HG02840 (cell line): ENCODE data around the gene WSCD2.

Source experiments
- ATAC-seq: cut with Tn5 transposase; IDR thresholded peaks from one replicate; pipeline ENCODE4 v1.9.1; 2021; ENCODE audit warnings: mild to moderate bottlenecking, moderate library complexity, moderate number of reproducible peaks; ENCODE audit not compliant: unreplicated experiment, low FRiP score

The WSCD2 gene

GRCh38 chr12:108129017-108129812 is at the start of gene WSCD2:
WSCD2 (plus strand) TSS chr12:108129288; CDS start chr12:108195833, 66,545 bp downstream.
- no peak for ATAC-seq

GRCh38 chr12:108079721-108080120 is 49.4 kb upstream of the WSCD2 start:
- no peak for ATAC-seq

DNA sequence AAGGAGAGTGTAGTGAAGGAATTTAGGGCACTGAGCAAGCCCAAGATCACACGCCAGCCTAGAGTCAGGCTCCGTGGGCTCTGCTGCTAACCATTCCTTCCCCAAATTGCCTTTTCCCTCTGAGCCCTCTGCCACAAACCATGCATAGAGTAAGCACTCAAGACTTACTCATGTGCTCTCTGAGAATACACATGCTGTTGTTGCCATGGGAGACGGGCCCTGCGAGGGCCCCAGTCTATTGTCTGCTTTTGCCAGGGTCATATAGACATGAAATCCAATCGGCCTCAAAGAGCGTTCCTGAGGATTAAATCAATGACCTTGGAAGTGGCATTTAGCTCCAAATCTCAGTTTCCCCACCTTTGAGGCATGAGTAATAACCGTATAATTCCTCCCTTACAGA is 48.7 kb upstream of the WSCD2 start:
- no peak for ATAC-seq

- ATAC-seq: no peak
These were observed 46.6 kb upstream of the WSCD2 start for GRCh38 chr12:108082485-108082884.

- no peak for ATAC-seq
These were observed 41.2 kb upstream of the WSCD2 start for GRCh38 chr12:108087900-108088299.

DNA sequence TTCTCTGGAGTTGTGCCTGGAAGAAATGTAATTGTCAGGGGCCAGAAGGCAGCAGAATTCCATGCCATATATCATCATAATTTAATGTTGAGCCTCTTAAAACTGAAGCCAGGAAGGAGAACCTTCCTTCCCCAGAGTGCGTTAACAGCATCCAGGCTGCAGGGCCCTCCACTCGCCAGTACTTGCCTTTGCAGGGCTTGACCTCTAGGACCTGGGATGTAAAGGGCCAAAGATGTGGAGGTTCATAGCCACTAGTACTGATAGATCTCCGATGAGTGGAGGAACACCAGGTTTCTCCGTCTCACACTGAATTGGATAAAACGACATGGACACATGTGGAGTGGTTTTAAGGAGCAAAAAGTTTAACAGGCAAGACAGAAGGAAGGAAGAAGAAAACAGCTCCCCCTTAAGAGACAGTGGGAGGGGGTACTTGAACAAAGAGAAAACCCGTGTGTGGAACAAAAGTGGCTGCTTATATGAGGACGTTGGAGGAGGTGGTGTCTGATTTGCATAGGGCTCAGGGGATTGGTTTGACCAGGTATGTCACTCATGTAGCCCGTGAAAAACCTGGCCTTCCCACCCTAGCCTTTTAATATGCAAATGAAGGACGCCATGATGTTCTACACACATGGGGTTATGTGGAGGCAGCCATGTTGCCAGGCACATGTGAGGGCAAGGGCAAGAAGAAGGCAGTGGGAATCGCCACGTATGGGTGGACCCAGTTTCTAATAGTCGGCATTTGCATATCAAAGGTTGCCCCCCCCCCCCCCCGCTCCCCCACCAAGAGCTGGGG is 38.8 kb upstream of the WSCD2 start:
- ATAC-seq: no peak

- no peak for ATAC-seq
These were observed 38.0 kb upstream of the WSCD2 start for GRCh38 chr12:108090932-108091678.

GRCh38 chr12:108091679-108092051 is 37.4 kb upstream of the WSCD2 start:
- no peak for ATAC-seq

DNA sequence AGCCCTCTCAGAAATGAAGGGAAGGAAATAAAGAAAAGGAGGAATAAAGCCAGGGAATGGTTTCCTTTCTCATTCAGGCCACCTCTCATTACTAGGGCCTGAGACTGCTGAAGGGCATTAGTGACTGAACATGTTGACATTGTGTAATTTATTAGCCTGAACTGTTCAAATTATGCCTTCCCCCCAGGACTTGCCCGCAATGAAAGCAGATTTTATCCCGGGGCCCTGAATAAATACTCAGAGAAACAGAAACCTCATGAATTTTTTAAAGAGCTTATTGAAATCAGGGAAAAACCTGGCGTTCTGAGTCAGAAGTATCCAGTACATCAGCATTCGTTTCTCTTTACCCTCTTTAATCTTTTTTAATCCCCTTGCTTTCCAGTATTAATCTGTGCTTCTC is 35.9 kb upstream of the WSCD2 start:
- no peak for ATAC-seq

DNA sequence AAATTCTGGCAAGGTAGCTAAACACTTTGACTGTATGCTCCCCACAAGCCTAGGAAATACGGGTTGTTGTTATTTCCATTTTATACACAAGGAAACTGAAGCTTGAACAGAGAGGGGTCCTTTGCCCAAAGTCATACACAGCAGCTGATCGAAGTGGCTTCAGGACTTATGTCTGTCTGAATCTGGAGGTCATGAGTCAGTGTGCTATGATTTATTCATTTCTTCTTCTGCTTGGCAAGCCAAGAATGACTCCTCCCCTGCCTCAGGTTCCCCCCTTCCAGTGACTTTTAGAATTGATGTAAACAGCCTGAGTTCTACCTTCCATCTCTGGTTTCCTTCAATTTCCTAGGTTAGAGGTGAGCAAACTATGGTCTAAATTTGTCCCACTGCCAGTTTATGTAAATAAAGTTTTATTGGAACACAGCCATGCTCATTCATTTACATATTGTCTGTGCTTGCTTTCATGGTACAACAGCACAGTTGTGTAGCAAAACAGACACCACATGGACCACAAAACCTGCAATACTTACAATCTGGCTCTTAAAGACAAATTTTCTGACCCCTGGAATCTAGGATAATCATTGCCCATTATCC is 34.9 kb upstream of the WSCD2 start:
- ATAC-seq: no peak

- ATAC-seq: no peak
These were observed 31.8 kb upstream of the WSCD2 start for GRCh38 chr12:108097160-108097911.

DNA sequence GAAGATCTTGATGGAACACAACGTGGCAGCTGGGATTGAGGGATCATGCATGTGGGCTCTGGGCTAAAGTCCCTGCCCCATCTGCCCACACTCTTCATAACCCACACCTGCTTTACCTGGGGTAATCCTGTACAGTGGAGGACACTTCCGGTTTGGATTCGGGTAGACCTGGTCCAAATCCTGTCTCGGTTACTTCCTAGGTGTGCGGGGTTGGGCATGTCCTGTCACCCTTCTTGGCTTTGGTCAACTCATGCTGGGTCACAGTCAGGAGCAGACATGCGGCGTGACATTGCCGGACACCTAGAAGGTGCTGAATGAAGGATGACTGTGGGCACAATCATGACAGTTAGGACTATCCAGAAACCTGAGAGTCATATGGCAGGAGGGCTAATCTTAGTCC is 30.7 kb upstream of the WSCD2 start:
- ATAC-seq: no peak

DNA sequence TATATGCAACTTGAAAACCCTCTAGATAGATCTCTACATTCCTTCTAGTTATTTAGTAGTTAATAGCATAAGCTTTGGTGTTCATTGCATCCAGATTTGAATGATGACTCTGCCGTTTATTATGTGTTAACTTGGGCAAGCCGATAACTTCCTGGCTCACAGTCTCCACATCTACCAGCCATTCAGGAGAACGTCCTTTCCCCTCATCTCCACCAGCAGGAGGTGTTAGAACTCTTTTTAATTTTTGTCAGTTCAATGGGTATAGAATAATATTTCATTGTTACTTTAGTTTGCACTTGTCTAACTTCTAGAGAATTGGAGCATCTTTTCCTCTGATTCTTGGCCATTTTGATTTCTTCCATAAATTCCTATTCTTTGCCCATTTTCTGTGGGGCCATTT is 30.0 kb upstream of the WSCD2 start:
- ATAC-seq: no peak

DNA sequence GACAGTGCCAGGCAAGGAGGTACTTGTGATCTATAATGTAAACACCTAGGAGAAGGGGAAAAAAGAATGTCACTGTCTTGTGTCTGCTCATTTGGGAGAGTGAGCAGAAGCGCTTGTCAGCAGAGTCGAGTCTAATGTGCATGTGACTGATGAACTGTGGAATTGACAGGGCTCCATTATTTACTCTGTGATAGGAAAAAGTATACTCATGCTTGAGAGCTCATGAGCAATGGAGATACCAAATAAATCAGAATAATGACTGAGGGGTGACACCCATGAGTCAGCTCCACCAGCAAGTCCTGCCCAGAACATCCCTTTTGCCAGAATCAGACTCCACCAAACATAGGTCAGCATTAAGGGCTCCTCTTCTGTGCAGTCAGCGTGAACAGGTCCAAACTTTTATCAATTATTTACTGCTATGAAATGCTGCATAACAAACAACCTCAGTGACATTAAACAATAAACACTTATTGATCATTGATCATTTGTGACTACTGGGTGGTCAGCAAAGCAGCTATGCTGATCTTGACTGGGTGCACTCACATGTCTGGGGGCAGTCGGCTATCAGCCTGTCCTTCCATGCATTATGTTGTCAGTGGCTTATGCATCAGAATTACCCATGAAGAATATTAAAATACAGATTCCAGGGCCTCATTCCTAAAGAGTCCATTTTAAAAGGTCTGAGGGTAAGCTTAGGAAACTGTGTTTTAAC is 29.2 kb upstream of the WSCD2 start:
- no peak for ATAC-seq

GRCh38 chr12:108101605-108102175 is 27.4 kb upstream of the WSCD2 start:
- ATAC-seq: no peak

GRCh38 chr12:108102363-108102762 is 26.7 kb upstream of the WSCD2 start:
- ATAC-seq: no peak

DNA sequence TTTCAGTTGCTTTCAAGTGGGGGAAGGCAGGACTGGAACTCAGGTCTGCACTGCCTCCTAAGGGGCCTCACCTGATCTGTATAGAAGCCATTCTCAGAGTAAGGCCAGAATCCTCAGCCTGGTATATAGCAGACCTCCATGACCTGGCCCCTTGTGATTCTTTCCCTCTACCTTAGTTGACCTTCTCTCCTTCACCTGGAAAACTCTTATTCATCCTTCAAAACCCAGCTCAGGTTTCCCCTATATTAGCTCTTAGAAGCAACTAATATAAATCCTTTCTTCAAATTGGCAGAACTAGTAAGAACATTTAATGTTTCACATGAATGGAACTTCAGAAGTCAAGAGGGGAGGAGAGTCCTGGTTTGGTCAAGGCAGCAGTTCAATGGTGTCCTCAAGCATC is 26.0 kb upstream of the WSCD2 start:
- ATAC-seq: no peak

DNA sequence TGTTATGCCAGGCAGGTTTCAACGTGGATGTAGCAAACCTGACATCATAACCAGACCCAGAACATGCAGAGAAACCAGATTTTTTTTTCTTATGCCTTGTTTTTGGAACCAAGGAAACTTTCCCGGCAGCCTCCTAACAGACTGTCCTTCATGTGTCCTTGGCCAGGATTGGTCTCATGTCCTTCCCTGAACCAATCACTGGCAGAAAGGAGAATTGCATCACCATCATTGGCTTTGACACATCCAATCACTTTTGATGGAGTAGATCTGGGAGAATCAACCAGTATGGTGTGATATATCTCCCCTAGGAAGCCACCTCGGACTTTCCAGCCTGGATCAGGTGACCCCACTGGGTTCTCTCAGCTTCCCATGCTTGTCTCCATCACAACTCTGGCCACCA is 25.6 kb upstream of the WSCD2 start:
- no peak for ATAC-seq

DNA sequence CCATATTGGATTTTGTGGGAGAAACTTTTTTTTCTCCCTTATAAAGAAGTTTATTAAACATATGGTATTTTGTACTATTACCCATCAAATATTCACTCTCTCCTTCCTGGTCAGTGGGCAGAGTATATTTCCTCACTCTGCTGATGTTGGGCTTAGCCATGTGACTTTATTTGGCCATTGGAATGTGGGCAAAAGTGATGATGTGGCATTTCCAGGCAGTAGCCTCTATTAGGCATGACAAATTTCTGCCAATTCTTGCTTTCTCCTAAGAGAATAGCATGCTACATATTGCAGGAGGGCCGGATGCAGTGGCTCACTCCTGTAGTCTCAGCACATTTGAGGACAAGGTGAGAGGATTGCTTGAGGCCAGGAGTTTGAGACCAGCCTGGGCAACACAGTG is 24.4 kb upstream of the WSCD2 start:
- ATAC-seq: no peak
